SH-SY5Y (cell line): ENCODE results near the gene EHBP1.

Experiments used
- GATA2 ChIP-seq: IDR thresholded peaks from 2 replicates; pipeline ENCODE4 v1.6.1; 2011; ENCODE audit warnings: mild to moderate bottlenecking, low read depth, low read length
- GATA3 ChIP-seq: IDR thresholded peaks from 2 replicates; pipeline ENCODE4 v1.6.1; 2011; ENCODE audit warnings: low read depth, mild to moderate bottlenecking, low read length, moderate library complexity

GRCh38 chr2:63049211-63049969, 343.9 kb downstream of the EHBP1 start:
- TF ChIP-seq GATA3: no peak
- no peak for TF ChIP-seq GATA2
